ENCODE results near the gene TRIM28. TPM values are rescaled to one million over a fixed set of nuclear protein-coding genes. Genes with fewer than 3 reads are reported as not detected.

The TRIM28 gene
- total RNA-seq, 1 donor from 2014 or later: 251 TPM

DNA sequence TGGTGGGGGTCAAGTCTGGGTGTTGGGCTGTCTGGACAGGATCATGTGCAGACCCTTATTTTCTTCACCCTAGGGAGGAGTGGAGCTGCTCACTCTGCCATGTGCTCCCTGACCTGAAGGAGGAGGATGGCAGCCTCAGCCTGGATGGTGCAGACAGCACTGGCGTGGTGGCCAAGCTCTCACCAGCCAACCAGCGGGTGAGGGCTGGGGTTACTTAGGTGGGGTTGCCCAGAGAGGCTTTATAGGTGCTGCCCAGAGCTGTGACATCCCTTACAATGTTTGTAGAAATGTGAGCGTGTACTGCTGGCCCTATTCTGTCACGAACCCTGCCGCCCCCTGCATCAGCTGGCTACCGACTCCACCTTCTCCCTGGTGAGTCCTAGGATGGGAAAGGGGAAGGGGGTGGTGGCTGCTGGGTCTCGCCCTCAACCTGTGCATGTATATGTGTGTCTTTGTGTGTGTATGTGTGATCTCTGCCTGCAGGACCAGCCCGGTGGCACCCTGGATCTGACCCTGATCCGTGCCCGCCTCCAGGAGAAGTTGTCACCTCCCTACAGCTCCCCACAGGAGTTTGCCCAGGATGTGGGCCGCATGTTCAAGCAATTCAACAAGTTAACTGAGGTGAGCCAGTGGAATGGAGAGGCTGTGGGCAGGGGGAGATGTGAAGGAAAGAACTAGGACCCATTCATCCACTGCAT is 5.9 kb downstream of the TRIM28 start:
- DNase-seq: no peak

DNA sequence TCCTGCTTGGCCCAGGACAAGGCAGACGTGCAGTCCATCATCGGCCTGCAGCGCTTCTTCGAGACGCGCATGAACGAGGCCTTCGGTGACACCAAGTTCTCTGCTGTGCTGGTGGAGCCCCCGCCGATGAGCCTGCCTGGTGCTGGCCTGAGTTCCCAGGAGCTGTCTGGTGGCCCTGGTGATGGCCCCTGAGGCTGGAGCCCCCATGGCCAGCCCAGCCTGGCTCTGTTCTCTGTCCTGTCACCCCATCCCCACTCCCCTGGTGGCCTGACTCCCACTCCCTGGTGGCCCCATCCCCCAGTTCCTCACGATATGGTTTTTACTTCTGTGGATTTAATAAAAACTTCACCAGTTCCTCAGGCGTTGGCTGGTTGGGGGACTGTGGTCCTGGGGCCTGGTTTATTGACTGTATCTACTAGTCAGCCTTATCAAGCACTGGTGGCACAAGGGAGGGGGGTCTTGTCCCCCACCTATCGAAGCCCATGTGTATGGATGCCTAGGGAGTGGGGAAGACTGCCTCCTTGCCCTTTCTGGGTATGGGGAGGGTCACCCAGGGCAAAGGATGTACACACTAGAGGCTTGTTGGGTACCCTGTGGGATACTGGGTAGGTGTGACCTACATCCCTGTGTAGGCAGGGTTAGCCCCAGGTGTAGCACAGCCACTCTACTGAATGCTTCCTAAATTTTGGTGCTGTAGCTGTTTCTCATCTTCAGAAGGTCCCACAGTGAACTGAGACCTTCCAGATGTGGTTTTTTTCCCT is 6.7 kb downstream of the TRIM28 start:
- no peak for DNase-seq

DNA sequence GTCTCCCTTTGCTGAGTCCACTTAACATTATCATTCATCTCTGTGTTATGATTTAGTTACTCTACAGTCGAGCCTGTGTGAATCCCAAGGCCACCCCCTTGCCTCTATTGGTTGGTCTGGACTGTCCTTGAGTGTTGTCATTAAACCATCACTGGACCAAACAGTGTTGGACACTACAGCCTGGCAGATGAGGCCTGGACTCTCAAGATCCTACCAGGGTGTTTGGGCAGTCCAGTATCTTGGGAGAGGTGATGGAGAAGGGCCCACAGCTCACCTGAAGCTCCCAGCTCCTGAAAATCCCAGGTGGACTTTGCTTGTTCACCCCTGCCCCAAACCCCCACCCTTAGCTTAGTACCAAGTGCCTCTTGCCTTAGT is 7.2 kb downstream of the TRIM28 start:
- no peak for DNase-seq

DNA sequence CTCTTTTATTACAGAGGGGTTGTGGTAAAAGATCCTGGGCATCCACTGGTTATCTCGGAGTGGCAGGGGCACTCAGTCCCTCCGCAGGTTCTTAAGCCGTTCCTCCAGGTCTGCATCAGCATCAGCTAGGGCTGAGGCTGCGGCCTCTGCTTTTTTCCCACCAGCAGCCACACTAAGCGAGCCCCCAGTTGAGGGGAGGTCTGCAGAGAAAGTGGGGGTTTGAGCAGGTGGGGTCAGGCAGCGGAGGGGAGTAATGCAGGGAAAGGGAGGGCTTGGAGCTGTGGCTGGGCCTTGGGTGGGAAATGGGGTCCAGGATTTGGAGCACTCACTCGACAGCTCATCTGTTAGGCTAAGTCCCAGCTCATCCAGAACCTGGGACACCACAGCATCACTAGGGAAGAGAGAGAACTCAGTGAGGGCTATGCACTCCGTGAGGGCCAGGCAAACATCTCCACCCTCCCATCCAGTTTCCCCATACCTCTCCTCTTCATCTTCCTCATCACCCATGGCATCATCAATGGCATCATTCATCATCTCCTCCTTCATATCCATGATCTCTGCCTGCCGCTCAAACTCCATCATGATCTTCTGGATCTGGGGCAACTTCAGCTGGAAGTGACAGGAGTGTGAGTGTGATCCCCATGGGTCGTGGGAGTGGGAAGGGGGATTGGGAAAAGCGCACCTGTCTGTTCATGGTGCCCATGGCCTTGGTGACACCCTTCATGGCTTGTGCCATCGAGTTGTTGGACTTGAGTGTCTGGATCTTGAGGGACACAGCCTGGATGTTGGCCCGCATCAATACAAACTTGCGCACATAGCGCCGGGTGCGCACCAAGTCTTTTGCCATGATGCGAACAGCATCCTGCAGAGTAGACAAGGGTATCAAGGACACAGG is 8.0 kb downstream of the TRIM28 start:
- DNase-seq: no peak

DNA sequence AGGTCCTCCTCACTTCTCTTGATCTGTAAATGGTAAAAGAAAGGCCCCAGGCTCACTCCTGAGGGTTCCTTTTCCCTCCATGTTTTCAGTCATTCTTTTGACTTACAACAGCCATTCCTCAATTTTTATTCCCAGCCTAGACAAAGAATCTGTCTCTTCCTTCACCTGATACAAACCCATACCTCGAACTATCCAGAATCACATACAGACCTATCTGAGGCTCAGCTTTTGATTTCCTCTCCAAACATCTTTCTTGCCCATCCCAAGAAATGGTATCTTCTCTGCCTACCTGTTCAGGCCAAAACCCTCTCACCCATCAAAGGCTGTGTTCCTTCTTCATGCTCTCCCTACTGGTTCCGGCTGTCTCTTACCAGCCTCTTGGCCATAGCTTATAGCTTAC is 8.8 kb downstream of the TRIM28 start:
- DNase-seq: no peak

DNA sequence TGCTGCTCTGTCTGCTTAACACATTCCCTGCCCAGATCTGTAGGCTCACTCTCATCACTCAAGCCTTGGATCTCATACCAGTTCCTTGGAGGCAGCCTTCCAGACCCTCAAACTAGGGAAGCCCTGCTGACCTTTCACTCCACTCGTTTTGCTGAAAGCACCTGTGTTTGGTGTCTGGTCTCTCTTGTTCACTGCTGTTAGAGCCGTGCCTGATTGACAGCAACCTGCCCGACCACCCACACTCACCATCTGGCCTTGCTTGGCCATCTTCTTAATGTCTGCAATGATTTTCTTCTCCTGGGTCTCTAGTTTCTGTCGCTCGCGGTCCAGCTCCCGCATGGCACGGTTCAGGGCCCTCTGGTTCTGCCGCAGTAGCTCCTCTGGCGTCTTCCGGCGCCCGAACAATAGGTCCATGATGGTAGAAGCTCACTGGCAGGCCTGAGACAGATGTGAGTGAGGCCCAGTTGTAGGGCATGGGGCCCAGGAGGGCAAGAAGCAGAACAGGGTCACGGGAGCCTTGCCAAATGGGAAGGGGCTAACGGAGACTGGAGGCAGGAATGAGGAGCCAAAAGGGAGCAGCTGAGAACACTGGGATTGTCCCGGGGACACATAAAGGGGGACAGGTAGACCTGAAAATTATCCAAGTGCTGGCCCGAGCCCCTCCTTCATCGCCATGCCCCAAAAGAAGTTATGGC is 10.1 kb downstream of the TRIM28 start:
- no peak for DNase-seq

DNA sequence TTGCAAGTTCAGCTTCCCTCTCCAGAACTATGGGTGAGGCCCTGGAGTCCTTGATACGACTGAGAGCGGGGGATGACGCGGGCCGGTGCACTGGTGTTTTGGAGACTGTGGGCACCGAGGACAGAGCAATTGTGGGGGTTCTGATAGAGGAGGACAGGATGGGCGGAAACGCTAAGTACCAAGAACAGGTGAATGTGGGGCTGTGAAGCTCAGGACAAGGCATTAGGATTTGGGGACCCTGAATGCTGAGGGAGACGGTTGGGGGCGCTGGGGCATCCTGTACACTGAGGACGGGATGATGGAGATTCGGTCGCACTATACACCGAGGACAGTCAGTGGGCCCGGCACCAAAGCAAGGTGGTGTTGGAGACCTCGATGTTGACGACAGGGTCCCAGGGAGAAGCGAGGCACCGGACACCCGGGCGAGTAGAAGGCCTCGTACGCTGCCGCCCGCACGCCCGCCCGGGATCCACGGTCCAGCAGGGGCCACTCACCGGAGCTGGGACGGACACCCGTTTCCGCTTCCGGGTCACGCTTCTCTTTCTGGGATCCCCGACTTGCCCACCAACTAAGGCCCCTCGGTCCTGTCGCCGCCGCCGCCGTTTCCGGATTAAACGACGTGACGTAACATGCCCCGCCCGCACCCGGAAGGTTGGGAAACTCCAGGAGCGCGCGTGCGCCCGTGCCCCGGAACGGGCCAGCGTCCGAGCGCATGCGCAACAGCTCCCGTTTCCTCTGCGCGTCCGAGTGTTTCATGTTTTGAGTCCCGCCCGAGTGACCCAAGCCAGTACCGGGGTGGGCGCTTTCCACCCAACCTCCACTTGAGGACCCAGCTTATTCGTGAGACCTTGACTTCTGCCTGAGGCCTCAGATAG is 10.9 kb downstream of the TRIM28 start, which contains the start of gene CHMP2A:
TSS of gene CHMP2A (minus strand) at position 612 of the 875 bp plus-strand sequence. CDS start 893 bp downstream, outside the sequence.
- peak; percentile 98 for DNase-seq

DNA sequence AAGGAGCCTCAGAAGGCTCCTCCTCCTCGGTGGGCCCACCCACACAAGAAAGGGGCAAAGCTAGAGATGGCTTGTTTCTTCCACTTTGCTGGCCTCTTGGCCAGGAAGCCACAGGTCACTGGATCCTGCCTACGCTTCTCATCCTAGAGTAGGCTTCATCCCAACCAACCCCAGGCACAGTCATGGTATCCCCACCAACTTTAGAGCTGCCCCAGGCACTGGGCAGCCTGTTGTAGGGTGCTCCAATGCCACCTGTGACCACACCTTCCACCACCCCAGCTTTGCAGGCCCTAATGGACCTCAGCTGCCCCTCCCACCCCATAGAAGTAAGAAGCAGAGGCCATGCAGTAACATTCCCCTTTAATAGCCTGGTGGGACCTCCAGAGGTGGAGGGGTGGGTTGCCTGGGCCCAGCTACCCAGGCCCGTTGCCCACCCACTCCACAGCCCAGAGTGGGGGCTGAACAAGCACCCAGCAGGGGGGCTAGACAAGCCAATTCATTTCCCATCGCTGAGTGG is 11.6 kb downstream of the TRIM28 start:
- no peak for DNase-seq

DNA sequence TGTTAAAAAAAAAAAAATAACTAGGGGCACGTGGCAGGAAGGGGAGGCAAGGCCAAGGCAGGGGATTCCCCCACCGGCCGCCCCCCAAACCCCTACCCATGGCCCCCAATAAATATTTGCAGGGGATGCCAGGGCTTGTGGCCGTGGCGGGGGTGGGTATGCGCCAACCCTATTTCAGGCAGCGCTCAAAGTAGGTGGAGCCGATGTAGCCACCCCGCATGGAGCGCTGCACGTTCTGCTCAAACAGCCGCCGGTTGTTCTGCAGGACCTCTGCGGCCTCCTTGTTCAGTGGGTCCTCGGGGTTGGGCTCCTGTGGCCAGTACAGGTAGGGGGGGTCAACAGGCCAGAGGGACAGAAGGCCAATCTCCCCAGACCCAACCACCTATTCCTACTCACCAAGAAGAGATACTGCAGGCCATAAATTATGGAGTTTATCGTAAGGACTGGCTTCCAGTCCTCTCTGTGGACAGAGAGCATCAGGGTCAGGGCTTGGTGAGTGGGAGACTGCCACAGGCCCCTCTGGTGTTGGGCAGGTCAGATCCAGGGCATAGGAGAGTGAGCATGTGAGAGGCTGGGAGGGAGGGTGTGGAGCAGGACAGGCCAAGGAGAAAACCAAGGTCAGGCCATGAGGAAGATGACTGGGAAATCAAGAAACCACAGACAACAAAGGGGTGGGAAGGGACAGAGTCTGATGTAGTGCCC is 12.2 kb downstream of the TRIM28 start:
- no peak for DNase-seq

DNA sequence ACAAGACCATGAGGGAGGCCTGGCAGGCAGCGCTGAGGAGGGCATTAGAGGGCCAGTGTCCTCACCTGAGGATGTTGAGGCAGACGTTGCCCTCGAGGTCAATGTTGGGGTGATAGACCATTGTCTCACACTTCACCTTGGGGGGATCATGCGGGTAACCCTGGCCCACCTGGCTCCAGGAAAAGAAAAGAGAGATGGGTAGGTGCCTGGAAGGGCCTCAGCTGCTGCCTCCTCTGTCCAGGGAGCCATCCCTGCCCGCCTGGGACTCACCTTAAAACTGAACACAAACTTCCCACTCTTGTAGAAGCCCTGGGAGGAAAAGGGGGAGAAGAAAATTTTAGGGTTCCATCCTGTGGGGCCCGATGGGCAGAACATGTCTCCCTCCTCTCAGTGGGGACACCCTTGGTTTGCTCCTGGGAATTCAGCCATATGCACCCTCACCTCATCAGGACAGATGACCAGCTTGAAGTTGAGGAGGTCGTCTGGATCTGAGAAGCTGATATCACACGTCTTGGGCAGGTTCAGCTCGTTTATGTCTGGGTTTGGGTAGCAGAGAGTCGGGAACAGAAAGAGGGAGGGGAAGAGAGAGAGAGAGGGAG is 12.9 kb downstream of the TRIM28 start:
- no peak for DNase-seq

DNA sequence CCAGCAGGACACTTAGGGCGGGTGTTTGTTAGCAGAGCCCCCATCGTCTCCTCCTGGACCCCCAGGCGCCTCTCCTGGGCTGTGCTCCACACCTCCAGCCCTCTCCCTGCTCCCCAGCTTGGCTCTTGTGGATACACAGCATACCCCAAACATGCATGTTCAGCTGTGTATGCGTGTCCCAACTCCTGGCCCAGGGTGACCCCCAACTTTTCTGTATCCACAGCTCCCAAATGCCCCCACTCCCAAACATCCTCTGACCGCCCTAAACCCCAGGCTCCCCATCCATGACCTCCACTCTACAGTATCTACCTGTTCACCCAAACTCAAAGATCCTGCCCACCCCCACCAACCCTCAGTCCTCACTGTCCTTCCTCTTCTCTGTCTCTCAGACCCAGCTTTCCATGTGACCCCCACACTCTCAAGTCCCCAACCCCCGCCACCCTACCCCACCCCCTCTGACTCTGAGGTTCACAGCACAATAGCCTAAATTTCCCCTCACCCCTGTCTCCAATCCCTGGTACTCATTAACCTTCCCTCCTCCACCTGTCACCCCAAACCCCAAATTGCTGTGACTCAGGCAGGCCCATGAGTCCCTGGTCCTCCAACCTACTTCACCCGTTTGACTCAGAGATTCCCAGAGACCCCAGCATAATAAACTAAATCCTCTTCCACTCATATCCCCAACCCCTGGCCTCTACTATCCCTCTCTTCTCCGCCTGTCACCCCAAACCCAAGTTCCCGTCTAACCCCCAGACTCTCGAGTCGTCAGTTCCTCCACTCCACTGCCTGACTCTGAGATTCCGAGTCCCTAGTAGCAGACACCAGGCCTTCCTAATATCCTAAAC is 13.6 kb downstream of the TRIM28 start:
- DNase-seq: no peak

DNA sequence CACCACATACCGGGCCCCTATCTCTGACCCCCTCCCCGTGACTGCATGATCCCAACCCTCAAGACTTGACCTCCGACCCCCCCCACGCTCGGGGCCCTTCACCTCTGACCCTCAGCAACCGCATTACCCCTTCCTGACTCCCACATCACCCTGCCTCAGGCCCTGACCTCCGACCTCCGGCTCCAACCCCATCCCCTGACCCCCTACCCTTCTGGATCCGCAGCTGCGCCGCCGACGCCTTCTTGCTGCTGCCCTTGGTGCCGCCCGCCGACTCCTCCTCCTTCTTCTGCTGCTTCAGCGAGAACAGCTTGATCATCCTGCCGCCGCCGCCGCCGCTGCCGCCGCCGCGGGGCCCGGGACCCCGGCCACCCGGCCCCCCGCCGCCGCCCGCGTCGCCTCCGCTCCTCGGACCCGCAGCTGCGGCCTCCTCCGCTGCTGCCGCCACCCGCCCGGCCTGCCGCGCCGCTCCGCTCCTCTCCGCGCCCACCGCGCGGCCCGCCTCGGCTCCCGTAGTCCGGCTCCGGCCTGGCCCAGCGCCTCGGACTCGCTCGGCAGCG is 14.3 kb downstream of the TRIM28 start, which contains the start of gene UBE2M:
TSS of gene UBE2M (minus strand) at position 546 of the 557 bp plus-strand sequence. CDS start at position 316, 230 bp downstream.
- no peak for DNase-seq

DNA sequence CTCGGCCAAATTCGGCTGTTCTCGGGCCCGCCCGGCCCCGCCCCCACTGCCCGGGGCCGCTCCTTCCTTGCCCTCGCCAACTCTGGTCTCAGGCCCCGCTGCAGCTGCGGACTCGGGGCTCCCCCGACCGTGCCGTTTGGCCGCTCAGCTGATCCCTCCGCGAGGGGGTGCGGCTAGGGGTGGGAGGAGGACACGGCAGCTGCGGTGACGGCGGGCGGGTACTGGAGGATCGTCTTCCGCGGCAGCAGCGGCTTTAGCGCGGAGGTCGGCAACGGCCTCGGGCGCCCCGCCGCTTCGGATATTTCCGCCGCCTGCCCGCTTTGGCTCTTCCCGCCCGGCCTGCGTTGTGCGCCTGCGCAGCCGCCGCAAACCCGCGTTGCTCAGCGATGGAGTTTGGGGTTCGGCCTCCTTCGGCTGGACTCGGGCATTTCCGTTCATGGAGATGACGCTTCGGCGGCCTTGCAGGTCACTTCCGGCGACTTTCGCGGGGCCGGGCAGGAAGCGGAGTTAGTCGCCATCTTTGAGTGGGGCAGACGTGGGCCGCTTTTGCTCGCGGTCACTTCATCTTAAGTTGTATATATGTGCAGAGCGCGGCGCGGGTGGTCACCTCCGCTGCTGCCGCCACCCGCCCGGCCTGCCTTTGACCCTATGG is 14.9 kb downstream of the TRIM28 start:
- peak; percentile 100 for DNase-seq

DNA sequence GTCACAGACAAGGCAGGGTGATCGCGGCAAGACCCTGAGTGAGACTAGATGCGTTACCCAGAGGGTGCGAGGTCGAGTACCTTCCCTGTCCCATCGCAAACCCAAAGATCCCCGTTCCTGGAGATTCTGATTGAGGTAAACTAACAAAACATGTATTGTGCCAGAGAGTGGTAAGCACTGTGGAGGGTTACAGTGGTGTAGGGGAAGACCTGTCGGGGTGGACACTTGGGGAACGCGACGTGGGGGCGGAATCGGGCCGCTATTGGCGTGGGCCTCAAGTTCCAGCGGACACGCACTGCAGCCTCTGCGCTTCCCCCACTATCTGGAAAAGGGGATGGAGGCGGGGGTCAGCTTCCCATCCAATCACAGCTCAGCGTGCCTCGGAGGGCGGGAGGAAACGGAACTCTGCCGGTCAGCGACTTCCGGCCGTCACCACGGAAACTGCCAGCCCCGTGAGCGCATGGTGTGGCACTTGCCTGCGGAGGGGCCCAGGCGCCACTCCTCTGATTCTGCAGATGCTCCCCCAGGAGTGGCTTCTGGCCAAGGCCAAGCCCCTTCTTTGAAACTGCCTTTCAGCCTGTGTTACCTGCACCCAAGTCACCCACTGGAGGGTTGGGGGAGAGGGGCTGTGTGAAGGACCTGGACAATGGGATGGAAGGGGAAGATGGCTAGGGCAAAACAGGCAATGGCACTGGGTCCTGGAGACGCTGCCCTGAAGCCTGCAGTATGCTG is 15.6 kb downstream of the TRIM28 start:
- DNase-seq: peak; percentile 96

DNA sequence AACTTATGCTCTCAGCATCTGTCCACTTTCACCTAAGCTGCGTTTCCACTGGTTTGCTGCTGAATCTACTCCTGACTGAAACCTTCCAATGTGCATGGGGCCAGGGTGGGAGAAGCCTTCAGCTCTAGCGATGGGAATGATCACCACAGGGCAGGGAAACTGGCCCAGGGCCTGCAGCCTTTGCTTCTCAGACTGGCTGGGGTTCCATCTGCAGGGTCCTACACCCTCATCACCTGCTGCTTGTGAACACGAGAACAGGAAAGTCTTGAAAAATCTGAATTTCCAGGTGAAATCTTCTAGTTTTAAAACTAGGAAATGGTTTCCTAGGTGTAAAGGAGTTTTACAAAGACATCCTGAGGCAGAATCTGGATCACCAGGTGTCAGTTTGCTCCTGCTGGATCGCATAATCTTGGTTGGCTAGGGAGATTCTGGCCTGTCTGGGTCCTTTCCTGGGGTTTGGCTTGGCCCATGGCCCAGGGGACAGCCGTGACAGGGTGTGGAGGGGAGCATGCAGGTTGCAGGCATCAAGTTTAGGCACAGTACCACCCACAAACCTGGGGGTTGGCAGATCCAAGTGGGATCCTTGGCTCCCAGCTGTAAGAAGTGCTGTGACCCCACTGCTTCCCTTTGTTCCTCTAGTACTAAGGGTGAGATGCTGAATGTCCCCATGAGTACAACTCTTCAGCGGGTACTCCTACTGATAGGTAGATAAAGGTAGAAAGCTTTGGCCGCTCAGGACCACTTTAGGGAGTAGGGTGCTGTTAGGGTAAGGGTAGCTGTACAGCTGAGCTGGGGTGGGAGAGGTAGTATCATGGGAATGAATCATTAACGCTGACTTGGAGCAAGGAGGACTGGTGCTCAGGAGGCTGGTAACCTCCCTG is 16.4 kb downstream of the TRIM28 start:
- no peak for DNase-seq

DNA sequence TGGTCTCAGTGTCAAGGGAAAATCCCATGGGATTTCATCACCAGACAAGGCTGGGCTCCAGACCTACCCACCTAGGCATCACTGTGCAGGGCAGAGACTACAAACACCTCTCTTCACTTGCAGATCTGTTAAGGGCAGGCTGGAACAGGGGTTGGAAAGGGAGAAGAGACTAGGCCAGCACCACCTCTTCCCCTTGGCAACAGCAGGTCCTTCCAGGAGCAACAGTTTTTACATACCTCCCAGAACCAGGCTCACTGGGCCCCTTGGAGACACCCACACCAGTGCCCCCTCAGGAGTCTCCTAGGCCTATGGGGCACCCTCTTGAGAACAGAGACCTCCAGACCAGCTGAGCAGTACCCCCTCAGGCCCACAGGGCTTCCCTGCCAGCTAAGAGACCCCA is 17.1 kb downstream of the TRIM28 start:
- DNase-seq: no peak

Data from tongue (tissue), 2 donors.